ACC112 (cell line): ENCODE data around the gene KIF3C.
"Not testable (repeated sequence)": the region's sequence is repeated elsewhere in the genome, so short reads cannot be mapped to it uniquely, and the experiment has no call there.

Experiments
- H2AFZ ChIP-seq: fragments of 200-600 bp; sonication (generic); one replicate; pipeline ENCODE4 v1.6.0; 2017; ENCODE audit warnings: antibody characterized with exemption, low read length; ENCODE audit not compliant: unreplicated experiment
- H3K27ac ChIP-seq: fragments of 200-600 bp; sonication (generic); 2 replicates; pipeline ENCODE4 v1.5.1; 2014; ENCODE audit warnings: low read depth, mild to moderate bottlenecking, antibody characterized with exemption, low read length, moderate library complexity
- H3K27me3 ChIP-seq: fragments of 200-600 bp; sonication (generic); 2 replicates; pipeline ENCODE4 v1.6.1; 2014; ENCODE audit warnings: mild to moderate bottlenecking, antibody characterized with exemption, low read length, moderate library complexity, mixed read lengths; ENCODE audit not compliant: insufficient read depth
- H3K36me3 ChIP-seq: fragments of 200-600 bp; sonication (generic); 2 replicates; pipeline ENCODE4 v1.6.1; 2016; ENCODE audit warnings: mild to moderate bottlenecking, antibody characterized with exemption, low read length, moderate library complexity, mixed read lengths; ENCODE audit not compliant: insufficient read depth
- H3K4me1 ChIP-seq: fragments of 200-600 bp; sonication (generic); one replicate; pipeline ENCODE4 v1.6.1; 2016; ENCODE audit warnings: low read length, mixed read lengths; ENCODE audit not compliant: insufficient read depth, unreplicated experiment, control insufficient read depth
- H3K4me3 ChIP-seq: fragments of 200-600 bp; sonication (generic); 2 replicates; pipeline ENCODE4 v1.5.1; 2014; ENCODE audit warnings: mild to moderate bottlenecking, low read depth, low read length
- H3K79me2 ChIP-seq: fragments of 200-600 bp; sonication (generic); one replicate; pipeline ENCODE4 v1.6.0; 2016; ENCODE audit warnings: low read length; ENCODE audit not compliant: control insufficient read depth, unreplicated experiment, insufficient read depth

The KIF3C gene

DNA sequence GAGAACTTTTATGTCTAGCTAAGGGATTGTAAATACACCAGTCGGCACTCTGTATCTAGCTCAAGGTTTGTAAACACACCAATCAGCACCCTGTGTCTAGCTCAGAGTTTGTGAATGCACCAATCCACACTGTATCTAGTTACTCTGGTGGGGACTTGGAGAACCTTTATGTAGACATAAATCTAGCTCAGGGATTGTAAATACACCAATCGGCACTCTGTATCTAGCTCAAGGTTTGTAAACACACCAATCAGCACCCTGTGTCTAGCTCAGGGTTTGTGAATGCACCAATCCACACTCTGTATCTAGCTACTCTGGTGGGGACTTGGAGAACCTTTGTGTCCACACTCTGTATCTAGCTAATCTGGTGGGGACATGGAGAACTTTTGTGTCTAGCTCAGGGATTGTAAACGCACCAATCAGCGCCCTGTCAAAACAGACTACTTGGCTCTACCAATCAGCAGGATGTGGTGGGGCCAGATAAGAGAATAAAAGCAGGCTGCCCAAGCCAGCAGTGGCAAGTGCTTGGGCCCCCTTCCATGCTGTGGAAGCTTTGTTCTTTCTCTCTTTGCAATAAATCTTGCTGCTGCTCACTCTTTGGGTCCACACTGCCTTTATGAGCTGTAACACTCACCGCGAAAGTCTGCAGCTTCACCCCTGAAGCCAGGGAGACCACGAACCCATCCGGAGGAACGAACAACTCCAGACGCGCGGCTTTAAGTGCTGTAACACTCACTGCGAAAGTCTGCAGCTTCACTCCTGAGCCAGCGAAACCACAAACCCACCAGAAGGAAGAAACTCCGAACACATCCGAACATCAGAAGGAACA is 66.1 kb downstream of the KIF3C start:
- H3K27me3 ChIP-seq, H3K27ac ChIP-seq, H3K79me2 ChIP-seq, H2AFZ ChIP-seq, H3K36me3 ChIP-seq, H3K4me3 ChIP-seq: not testable (repeated sequence)
- peaks cover 11% of the 10 kb centered on the region for H3K4me1 ChIP-seq

DNA sequence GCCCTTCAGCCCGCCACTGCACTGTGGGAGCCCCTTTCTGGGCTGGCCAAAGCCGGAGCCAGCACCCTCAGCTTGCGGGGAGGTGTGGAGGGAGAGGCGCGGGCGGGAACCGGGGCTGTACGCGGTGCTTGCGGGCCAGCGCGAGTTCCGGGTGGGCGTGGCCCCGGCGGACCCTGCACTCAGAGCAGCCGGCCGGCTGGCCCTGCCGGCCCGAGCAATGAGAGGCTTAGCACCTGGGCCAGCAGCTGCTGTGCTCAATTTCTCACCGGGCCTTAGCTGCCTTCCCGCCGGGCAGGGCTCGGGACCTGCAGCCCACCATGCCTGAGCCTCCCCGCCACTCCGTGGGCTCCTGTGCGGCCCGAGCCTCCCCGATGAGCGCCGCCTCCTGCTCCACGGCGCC is 66.9 kb downstream of the KIF3C start:
- H2AFZ ChIP-seq, H3K79me2 ChIP-seq, H3K36me3 ChIP-seq, H3K4me3 ChIP-seq, H3K27ac ChIP-seq, H3K27me3 ChIP-seq: not testable (repeated sequence)
- H3K4me1 ChIP-seq: peaks cover 11% of the 10 kb centered on the region

GRCh38 chr2:25913696-25913973 is 68.7 kb downstream of the KIF3C start:
- Histone ChIP-seq H3K4me1 (peaks cover 11% of the 10 kb centered on the region), H2AFZ (peak overlapping the region; percentile 72)
- H3K36me3 ChIP-seq, H3K27me3 ChIP-seq, H3K27ac ChIP-seq, H3K4me3 ChIP-seq, H3K79me2 ChIP-seq: not testable (repeated sequence)

- H3K27ac ChIP-seq: no peak overlapping the region
- H2AFZ ChIP-seq: peak overlapping the region; percentile 72
- no peak overlapping the region for H3K4me3 ChIP-seq
- peaks cover 11% of the 10 kb centered on the region for H3K4me1 ChIP-seq
- no peaks in the 10 kb centered on the region for H3K79me2 ChIP-seq
- H3K27me3 ChIP-seq: no peaks in the 10 kb centered on the region
- no peaks in the 10 kb centered on the region for H3K36me3 ChIP-seq
Observed at GRCh38 chr2:25912851-25913695, 69.2 kb downstream of the KIF3C start.

DNA sequence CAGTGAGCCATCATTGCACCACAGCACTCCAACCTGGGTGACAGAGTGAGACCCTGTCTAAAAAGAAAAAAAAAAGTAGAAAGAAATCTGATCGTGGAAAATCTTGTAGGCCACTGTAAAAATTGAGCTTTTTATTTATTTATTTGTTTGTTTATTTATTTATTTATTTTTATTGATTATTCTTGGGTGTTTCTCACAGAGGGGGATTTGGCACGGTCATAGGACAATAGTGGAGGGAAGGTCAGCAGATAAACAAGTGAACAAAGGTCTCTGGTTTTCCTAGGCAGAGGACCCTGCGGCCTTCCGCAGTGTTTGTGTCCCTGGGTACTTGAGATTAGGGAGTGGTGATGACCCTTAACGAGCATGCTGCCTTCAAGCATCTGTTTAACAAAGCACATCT is 72.7 kb downstream of the KIF3C start:
- peaks cover 11% of the 10 kb centered on the region for H3K4me1 ChIP-seq
- not testable (repeated sequence) for H3K79me2 ChIP-seq, H3K27me3 ChIP-seq, H3K27ac ChIP-seq, H2AFZ ChIP-seq, H3K4me3 ChIP-seq, H3K36me3 ChIP-seq

DNA sequence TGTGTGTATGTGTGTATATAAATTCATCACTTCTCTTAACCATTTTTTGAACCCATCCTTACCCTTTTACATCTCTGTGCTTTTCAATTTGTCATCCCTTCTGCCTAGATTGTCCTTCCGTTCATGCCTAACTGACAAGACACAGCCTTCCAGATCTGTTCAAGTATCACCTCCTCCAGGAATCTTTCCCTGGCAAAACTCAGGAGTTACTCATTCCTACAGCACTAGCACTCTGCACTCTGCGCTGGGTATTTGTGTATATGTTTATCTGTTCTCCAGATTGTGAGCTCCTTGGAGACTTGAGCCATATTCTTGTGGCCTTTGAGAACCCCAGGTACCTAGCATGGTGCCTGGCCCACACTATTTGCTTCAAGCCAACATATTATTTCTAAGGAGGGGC is 77.2 kb downstream of the KIF3C start:
- H3K36me3 ChIP-seq: no peaks in the 10 kb centered on the region
- H3K27me3 ChIP-seq: no peaks in the 10 kb centered on the region
- no peaks in the 10 kb centered on the region for H3K4me1 ChIP-seq
- H3K27ac ChIP-seq: no peak overlapping the region
- no peaks in the 10 kb centered on the region for H3K79me2 ChIP-seq
- peak overlapping the region; percentile 65 for H2AFZ ChIP-seq
- H3K4me3 ChIP-seq: no peak overlapping the region

DNA sequence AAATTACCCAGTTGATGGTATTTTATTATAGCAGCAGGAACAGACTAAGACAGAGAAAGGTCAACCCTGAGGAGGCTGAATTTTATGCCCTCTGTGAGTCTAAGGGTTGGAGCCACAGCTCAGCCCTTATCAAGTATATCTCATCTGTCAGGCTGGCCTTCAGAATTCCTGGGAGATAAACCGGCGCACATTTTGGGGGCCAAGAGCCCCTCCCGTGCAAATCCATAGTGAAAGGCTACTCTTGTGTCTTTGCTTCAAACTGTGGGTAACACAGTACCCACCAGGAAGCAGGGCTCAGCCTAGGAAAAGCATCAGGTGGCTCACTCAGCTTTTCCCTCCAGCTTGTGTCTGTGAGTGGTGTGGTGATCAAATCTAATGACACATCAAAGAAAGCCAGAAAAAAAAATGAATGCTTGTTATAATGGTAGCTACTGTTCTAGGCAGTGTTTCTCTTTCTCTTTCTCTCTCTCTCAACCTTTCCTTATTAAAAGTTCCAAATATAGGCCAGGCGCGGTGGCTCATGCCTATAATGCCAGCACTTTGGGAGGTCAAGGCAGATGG is 79.0 kb downstream of the KIF3C start:
- H3K79me2 ChIP-seq: no peaks in the 10 kb centered on the region
- H3K27me3 ChIP-seq: no peaks in the 10 kb centered on the region
- no peak overlapping the region for H3K27ac ChIP-seq
- no peaks in the 10 kb centered on the region for H3K36me3 ChIP-seq
- H3K4me1 ChIP-seq: no peaks in the 10 kb centered on the region
- H2AFZ ChIP-seq: no peak overlapping the region
- H3K4me3 ChIP-seq: no peak overlapping the region

- H3K36me3 ChIP-seq: no peaks in the 10 kb centered on the region
- H2AFZ ChIP-seq: no peak overlapping the region
- H3K4me1 ChIP-seq: no peaks in the 10 kb centered on the region
- H3K27me3 ChIP-seq: no peaks in the 10 kb centered on the region
- H3K79me2 ChIP-seq: no peaks in the 10 kb centered on the region
- H3K4me3 ChIP-seq: no peak overlapping the region
- no peak overlapping the region for H3K27ac ChIP-seq
Observed at GRCh38 chr2:25899404-25899970, 82.8 kb downstream of the KIF3C start.

DNA sequence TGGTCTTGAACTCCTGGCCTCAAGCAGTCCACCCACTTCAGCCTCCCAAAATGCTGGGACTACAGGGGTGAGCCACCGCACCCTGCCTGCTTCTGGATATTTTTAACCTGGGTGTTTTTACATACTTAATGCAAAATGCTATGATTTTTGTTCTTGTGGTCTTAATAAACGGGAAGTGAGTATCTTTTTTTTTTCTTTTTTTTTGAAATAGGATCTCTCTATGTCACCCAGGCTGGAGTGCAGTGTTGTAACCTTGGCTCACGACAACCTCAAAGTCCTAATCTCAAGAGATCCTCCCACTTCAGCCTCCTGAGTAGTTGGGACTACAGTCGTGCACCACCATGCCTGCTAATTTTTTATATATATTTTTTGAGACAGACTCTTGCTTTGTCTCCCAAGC is 84.8 kb downstream of the KIF3C start:
- Histone ChIP-seq H3K27ac (no peak overlapping the region), H3K79me2 (no peaks in the 10 kb centered on the region), H3K4me3 (no peak overlapping the region), H2AFZ (no peak overlapping the region), H3K36me3 (no peaks in the 10 kb centered on the region), H3K4me1 (no peaks in the 10 kb centered on the region), H3K27me3 (no peaks in the 10 kb centered on the region)

- H3K27me3 ChIP-seq, H3K4me3 ChIP-seq, H3K4me1 ChIP-seq, H3K36me3 ChIP-seq, H3K27ac ChIP-seq, H2AFZ ChIP-seq, H3K79me2 ChIP-seq: not testable (repeated sequence)
Observed at GRCh38 chr2:25896308-25896707, 86.0 kb downstream of the KIF3C start.
